CD4-positive, alpha-beta T cell treated with Interleukin-15 for 1 hour (primary cell): Measurements from ENCODE around the gene ZYX.
"Not testable (repeated sequence)": the region's sequence is repeated elsewhere in the genome, so short reads cannot be mapped to it uniquely, and the experiment has no call there.

ENCODE experiments used
- DNase-seq: peaks from one replicate; pipeline ENCODE4 v3.0.0-alpha.2; 2020

ZYX gene

DNA sequence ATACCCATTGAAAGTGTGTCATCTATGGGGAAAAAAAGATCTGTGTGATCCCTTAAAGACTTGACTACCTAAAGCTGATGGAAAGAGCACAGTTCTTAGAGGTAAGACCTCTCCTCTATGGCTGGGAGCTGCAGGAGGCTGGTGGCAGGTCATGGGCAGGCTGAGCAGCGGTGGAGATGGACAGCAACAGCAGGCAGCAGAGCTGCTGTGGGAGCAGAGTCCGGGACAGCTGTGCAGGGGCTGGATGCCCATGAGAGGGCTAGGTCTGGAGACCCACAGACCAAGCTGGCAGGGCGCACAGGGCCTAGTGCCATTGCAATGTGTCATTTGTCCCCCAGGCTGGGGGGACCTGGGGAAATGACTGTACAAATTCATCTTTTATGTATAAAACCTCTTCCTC, 40.9 kb downstream of the ZYX start:
- no peak for DNase-seq

DNA sequence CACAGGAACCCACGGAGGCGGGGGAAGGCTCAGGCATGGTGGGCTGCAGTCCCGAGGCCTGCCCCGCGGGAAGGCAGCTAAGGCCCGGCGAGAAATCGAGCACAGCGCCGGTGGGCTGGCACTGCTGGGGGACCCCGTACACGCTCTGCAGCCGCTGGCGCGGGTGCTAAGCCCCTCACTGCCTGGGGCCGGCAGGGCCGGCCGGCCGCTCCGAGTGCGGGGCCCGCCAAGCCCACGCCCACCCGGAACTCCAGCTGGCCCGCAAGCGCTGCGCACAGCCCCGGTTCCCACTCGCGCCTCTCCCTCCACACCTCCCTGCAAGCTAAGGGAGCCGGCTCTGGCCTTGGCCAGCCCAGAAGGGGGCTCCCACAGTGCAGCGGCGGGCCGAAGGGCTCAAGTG, 43.3 kb downstream of the ZYX start:
- not testable (repeated sequence) for DNase-seq

DNA sequence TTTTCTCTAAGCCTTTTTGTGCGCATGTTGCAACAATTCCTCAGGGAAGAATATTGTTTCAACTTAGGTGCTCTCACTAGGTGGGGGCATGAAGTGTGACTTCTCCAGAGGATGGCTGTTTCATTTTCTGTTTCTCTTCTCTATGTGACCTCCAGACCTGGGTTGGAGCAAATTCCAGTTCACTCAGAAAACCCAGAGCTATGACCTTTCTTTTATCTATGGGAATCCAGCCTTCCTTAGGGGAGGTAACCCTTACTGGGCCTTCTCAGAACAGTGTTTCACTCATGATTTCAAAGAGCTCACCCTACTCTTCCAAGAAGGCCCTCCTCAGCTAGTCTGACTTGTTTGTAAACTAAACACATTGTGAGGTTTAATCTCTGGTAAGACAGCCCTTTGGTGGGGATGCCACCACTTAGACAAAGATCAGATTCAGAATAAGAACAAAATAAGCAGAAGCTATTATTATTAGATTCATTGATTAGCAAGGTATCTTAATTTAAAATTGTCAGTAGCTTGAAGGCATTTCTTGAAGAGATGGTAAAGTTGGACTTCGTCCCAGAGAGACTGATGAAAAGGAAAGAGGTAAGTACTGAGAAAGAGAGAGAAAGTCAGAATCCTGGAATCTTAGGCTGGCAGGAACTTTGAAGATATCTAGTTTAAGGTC, 45.5 kb downstream of the ZYX start:
- no peak for DNase-seq

DNA sequence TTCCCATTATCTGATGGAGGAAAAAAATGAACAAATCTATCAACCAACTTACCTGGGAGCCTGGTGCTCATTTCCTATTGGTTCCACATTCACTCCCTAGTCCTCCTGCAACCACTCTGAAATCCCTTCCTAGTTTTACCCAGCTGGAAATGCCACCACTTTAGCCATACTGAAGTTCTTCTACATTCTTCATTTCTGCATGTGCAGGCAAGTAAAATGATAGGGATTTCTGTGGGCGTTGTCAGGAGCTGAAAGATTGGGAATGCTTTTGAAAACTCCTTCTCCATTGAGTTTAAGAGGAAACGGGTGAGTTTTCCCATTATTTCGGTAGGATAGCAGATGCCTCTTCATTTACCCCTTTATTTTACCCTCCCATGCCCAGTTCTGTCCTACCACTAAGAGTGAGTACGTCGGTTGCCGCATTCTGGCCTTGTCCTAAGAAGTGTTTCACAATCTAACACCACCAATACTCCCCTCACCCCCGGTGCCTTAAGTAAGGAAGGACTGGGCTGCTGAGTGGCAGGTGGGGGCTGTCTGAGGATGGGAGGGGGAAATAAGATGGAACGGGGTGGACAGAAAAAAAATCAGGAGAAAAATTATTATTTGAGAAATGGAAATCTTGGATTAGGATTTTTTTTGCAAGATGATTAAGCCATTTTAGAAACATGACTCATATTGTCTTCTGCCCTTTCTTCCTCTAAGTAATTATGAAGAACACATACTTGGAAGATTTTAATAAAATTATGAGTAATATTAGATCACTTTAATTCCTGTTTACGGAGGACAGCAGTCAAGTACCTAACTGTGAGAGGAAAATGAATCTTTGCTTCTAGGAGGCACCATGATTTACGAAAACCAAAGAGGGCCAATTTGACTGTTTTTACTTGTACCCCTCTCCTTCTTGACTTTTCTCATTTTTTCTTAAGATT, 48.9 kb downstream of the ZYX start:
- DNase-seq, result no peak

DNA sequence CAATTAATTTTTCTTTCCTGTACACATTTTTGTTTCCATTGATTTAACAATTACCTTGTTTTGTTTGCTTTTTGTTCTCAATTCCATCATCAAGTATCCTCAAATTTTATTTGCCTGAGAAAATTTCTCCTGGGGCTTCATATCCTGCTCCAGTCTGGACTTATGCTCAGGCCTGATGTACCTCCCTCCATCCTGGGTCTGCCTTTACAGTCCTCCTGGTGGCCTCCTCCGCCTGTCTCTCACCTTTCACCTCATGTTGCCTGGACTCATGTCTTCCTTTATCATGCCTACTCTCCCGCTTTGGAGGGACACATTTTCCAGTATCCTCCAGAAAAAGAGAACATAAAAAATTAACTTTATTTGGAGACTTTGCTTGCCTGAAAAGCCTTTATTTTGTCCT, 50.0 kb downstream of the ZYX start:
- no peak for DNase-seq

DNA sequence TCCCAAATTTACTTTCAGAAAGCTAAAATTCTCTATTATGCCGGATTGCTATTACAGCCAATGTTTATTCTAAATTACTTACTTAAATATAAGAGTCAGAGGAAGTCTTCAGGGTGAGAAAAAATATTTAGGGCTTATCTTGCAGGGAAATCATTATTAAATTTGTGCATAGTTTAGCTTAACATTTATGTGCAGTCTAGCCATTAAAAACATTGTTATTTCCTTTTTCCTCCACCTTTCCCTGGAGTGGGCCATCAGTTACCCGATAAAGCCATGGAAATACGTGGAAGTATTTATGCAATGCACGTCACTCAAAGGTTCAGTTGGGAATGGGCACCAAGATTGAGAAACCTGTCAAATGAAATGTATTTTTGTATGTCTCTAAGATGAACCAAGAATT, 52.6 kb downstream of the ZYX start:
- no peak for DNase-seq

DNA sequence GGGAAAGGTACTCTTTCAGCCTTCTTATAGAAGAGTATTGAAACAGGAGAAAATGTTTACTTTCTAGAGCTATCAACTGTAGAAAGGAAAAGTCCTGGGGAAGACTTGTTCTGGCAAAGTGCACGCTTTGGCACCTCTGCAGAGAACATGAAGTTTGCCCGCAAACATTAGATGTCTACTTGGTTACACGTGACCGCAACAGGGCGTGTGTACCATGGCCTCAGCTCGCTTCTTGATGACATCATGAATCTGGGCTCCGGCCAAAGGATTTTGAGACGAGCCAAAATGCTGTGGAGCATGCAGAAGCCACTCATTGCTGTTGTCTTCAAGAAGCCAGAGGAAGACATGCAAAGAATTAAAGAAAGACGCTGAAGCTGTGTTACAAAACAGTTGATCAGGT, 53.5 kb downstream of the ZYX start:
- no peak for DNase-seq

DNA sequence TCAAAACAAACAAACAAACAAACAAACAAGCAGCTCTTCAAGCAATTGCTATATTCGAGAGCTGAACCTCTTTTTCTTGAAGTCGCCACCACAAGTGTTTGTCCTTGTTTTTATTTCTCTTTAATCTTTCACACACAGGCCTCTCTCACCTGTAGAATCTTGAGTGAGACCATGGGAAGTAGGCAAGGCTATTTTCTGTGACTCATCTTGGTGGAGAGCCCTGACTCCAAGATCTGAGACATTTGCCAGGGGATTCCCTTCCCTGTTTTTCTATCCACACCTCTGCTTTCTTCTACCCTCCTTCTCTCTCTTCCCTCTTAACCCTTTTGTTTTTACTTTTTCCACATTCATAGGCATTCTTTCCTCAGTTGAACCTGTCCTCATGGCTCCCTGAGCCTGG, 54.1 kb downstream of the ZYX start:
- no peak for DNase-seq

DNA sequence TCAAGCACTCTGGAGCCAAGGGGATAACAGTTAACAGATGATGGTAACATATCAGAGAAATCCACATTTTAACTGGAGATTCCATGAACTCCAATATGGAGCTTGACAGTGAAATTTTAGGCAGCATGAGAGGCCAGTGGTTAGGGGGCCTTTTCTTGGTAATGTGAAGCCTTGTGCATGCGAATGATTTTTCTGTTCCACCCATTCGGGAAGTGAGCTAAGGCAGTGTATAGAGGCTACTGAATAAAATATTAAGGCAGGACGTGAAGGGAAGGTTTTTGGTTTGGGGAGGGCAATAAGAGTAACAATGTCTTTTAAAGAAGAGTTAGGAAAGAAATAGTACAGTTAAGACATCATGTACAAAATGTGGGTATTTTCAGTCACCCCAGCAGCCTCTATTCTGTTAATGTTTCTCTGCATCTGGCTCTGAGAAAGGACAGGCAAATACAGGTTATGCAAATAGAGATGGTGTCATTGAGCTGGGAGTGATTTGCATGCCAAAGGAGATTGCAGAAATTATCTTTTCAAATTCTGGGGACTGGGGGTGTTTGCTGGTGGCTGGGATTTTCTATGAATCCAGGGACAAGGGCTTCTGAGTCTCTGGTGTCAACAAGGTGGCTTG, 55.3 kb downstream of the ZYX start:
- DNase-seq, result no peak

DNA sequence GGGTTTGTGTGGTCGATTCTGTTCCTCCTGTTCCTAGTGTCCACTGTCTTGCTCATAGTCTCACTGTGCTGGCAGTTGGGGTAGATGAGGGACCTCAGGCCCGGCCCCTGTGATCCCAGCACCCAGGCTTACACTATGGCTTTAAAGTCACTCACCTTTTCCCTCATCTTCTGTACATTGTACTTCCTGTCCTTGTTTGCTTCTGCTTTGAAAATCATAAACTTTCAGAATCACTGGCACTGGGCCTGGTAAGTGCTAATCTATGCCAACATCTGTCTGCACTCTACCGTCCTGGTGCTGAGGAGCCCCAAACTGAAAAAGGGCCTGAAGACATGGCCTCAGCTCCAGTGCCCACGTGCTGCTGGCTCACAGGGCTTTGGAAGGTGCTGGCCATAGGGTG, 56.4 kb downstream of the ZYX start:
- DNase-seq, result no peak

DNA sequence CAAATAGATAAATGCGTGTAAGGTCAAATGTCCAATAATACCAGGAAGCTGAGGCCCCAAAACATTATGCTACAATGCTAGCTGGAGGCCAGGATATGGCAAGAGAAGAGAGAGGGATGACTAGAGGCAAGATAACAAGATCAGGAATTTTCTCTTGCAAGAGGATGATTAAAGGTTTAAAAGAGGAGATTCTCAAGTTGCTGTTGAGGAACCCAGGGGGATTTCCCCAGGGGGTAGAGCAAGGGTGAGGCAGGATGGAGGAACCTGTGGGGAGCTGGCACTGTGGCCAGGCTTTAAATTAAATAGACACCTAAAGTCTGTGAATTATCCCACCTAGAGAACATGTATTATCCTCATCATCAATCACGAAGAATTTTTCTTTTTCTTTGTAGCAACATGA, 58.7 kb downstream of the ZYX start:
- DNase-seq, result no peak
